ENCODE data around the gene PTMA.

GRCh38 chr2:231699006-231699405 lies 9.3 kb upstream of the PTMA start:
- no peak for TF ChIP-seq YY1 (IDR thresholded peaks at IDR 0.05; ENCODE audit: insufficient read depth, insufficient read length)
- no peak for TF ChIP-seq ZNF274 (IDR thresholded peaks at IDR 0.05; ENCODE audit: low read depth, low read length)
